GM06990 (cell line): ENCODE measurements around the gene ROPN1L.

Experiments
- DNase-seq: peaks from one replicate; pipeline ENCODE4 v3.0.0-alpha.2; 2011; ENCODE audit not compliant: insufficient read length; ENCODE audit errors: extremely low read depth
- H3K27me3 ChIP-seq: replicated peaks from 2 replicates; pipeline ENCODE4 v1.6.0; 2011; ENCODE audit warnings: low read length; ENCODE audit not compliant: control insufficient read depth, insufficient read depth
- H3K36me3 ChIP-seq: 2 replicates; pipeline ENCODE4 v1.5.1; 2011; ENCODE audit warnings: low read length; ENCODE audit not compliant: control insufficient read depth, insufficient read depth
- H3K4me3 ChIP-seq: replicated peaks from 2 replicates; pipeline ENCODE4 v1.5.1; 2011; ENCODE audit warnings: low read depth, mild to moderate bottlenecking, control low read depth, low read length
- CTCF ChIP-seq: IDR thresholded peaks from 2 replicates; pipeline ENCODE4 v1.5.1; 2011; ENCODE audit warnings: low read length, control low read depth, mild to moderate bottlenecking, inconsistent platforms; ENCODE audit not compliant: insufficient read depth, poor library complexity, severe bottlenecking

ROPN1L gene

DNA sequence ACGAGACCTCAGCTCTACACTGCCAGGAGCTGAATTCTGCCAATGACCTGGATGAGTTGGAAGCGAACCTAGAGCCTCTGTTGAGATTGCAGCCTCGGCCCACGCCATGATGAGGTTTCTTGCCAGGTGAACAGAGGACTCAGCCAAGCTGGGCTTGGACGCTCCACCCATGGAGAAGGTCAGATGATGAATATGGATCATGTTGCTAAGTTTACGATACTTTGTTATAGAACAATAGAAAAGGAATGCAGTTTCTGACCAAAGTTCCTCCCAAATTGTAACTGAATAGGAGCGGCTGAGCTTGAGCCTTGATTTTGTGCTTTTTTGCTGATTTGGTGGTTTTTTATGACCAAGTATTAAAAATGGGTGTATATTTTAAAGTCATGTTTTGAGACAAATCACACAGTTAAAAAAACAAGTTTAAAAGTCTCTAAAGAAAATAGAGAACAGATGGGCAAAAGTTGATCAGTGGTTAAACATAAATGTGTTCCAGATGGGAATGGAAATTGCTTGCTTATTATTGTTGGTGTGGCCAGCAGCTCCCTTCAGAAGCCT, 32.9 kb downstream of the ROPN1L start:
- no peak for DNase-seq
- Histone ChIP-seq H3K4me3 (no peak overlapping the region), H3K36me3 (no peaks in the 10 kb centered on the region), H3K27me3 (no peaks in the 10 kb centered on the region)
- TF ChIP-seq CTCF, result no peak

DNA sequence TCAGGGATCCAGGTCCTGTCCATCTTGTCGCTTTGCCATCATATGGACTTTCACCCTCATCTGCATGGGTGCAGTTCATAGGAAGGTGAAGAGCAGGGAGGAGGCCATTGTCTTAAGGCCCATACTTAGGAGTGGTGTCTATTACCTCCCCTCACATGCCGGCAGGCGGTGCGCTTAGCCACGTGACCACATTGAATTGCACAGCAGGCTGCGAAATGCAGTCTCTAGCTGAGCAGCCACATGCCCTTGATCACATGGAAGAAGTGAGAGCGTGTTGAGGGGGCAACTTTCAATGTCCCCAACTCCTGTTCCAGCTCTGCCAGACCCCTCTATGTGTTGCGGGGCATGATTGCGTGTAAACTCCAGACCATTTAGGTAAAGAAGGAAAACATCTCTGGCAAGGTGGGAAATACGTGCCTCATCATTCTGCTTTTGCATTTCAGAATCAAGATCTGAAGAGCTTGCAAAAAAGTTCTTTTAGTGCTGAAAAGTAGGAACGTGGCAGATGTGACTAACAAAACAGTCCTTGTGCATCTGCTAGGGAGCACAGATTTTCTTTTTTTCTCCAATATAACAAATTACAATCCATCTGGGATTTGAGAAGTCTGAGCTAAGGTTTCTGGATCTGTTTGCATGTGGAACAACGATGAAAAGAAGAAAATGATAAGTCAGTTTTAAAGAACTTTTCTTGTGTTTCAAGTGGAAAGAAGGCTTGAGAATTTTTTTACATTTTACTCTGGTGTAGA, 34.4 kb downstream of the ROPN1L start:
- no peak for TF ChIP-seq CTCF
- H3K4me3 ChIP-seq, result no peak overlapping the region
- no peak for DNase-seq
- H3K27me3 ChIP-seq, result no peaks in the 10 kb centered on the region
- H3K36me3 ChIP-seq, result no peaks in the 10 kb centered on the region

DNA sequence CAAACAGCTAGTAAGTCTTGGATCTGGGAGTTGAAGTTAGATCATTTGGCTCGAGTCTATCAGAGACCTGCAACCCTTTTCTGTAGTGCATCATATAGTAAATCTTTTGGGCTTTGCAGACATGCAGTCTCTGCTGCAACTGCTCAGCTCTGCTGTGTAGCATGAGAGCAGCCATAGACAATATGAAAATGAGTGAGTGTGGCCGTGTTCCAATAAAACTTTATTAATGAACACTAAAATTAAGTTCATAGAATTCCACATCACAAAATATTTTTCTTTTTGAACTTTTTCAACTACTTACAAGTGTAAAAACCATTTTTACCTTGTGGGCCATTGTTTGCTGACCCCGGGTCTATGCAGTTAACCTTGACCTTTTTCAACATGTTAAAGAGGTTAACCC, 35.2 kb downstream of the ROPN1L start:
- Histone ChIP-seq H3K36me3 (no peaks in the 10 kb centered on the region), H3K27me3 (no peaks in the 10 kb centered on the region), H3K4me3 (no peak overlapping the region)
- TF ChIP-seq CTCF, result no peak
- DNase-seq, result no peak

- Histone ChIP-seq H3K27me3 (no peaks in the 10 kb centered on the region), H3K4me3 (no peak overlapping the region), H3K36me3 (no peaks in the 10 kb centered on the region)
- no peak for TF ChIP-seq CTCF
- DNase-seq, result no peak
These were observed 36.3 kb downstream of the ROPN1L start for GRCh38 chr5:10477943-10478342.

DNA sequence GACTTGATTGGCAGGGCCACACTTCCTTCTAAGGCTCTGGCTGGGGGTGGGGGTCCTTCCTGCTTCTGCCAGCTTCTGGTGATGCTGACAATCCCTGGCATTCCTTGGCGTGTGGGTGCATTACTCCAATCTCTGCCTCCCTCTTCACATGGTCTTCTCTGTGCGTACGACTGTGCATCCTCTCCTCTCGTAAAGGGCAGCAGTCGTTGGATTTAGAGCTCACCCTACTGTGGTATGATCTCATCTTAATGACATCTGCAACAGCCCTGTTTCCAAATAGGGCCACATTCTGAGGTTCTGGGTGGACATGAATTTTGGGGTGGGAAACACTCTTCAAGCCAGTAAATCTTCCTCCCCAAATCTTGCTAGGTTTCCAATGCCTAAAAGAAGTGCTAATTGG, 36.8 kb downstream of the ROPN1L start:
- DNase-seq, result no peak
- H3K36me3 ChIP-seq, result no peaks in the 10 kb centered on the region
- no peak for TF ChIP-seq CTCF
- H3K27me3 ChIP-seq, result no peaks in the 10 kb centered on the region
- H3K4me3 ChIP-seq, result no peak overlapping the region
